Gastrocnemius medialis (tissue), 4 donors: ENCODE data around the gene TRIM74.
"Not testable (repeated sequence)": the region's sequence is repeated elsewhere in the genome, so short reads cannot be mapped to it uniquely, and the experiment has no call there.

ENCODE experiments used
- POLR2A ChIP-seq, 2 donors: fragments of 450-650 bp; IDR thresholded peaks; one replicate each; pipeline ENCODE4 v1.6.1; 2017; ENCODE audit warnings: antibody characterized with exemption in 2 of 2, mild to moderate bottlenecking in 2 of 2, moderate library complexity in 2 of 2
- TF ChIP-seq, protein P1 (sequence below), 5 experiments: fragments of 450-650 bp in 3 of 5; fragments of 200-600 bp in 2 of 5; sonication (generic) in 2 of 5; IDR thresholded peaks in 4 of 5; conservative IDR thresholded peaks in 1 of 5; 1 replicate in 4 of 5; 2 replicates in 1 of 5; pipeline ENCODE4 v1.5.1; 2016 to 2019; ENCODE audit warnings: antibody characterized with exemption in 5 of 5, mild to moderate bottlenecking in 3 of 5, moderate library complexity in 3 of 5

DNA sequence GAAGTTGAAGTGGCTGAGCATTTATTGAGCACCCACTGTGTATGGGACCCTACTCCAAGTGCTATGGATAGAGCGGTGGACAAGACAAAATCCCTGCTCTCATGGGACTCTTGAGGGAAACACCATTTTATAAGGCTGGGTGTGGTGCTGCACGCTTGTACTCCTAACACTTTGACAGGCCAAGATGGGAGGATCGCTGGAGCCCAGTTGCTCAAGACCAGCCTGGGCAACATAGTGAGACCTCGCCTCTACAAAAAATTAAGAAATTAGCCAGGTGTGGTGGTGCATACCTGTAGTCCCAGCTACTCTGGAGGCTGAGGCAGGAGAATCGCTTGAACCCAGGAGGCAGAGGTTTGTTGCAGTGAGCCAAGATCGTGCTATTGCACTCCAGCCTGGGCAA lies 41.5 kb downstream of the TRIM74 start:
- not testable (repeated sequence) for TF ChIP-seq POLR2A (IDR thresholded peaks at IDR 0.05)
- TF ChIP-seq, protein P1, sequence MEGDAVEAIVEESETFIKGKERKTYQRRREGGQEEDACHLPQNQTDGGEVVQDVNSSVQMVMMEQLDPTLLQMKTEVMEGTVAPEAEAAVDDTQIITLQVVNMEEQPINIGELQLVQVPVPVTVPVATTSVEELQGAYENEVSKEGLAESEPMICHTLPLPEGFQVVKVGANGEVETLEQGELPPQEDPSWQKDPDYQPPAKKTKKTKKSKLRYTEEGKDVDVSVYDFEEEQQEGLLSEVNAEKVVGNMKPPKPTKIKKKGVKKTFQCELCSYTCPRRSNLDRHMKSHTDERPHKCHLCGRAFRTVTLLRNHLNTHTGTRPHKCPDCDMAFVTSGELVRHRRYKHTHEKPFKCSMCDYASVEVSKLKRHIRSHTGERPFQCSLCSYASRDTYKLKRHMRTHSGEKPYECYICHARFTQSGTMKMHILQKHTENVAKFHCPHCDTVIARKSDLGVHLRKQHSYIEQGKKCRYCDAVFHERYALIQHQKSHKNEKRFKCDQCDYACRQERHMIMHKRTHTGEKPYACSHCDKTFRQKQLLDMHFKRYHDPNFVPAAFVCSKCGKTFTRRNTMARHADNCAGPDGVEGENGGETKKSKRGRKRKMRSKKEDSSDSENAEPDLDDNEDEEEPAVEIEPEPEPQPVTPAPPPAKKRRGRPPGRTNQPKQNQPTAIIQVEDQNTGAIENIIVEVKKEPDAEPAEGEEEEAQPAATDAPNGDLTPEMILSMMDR (IDR thresholded peaks at IDR 0.05 in 4 of 5, conservative IDR thresholded peaks at IDR 0.05 in 1 of 5), result not testable (repeated sequence)
